BLaER1 treated with 17β-estradiol and CSF1 and Interleukin-3, amounts not matched to agents 10 nM and 100 nM (cell line): ENCODE data around the gene DCLK1.

Experiments used
- H3K27ac ChIP-seq, 11 experiments: shearing (Covaris generic); formaldehyde crosslinking; 2 replicates each; pipeline ENCODE4 v1.8.1; 2022
- H3K27me3 ChIP-seq, 11 experiments: shearing (Covaris generic); formaldehyde crosslinking; 2 replicates each; pipeline ENCODE4 v1.8.1; 2022
- H3K36me3 ChIP-seq, 11 experiments: shearing (Covaris generic); formaldehyde crosslinking; 2 replicates each; pipeline ENCODE4 v1.8.1; 2022
- H3K4me1 ChIP-seq, 10 experiments: shearing (Covaris generic); formaldehyde crosslinking; 2 replicates each; pipeline ENCODE4 v1.8.1; 2022
- H3K4me2 ChIP-seq, 11 experiments: shearing (Covaris generic); formaldehyde crosslinking; 2 replicates each; pipeline ENCODE4 v1.8.1; 2022
- H3K4me3 ChIP-seq, 10 experiments: shearing (Covaris generic); formaldehyde crosslinking; 2 replicates each; pipeline ENCODE4 v1.8.1; 2022
- H3K9ac ChIP-seq, 11 experiments: shearing (Covaris generic); formaldehyde crosslinking; 2 replicates each; pipeline ENCODE4 v1.8.1; 2022
- H3K9me3 ChIP-seq, 11 experiments: shearing (Covaris generic); formaldehyde crosslinking; replicated peaks in 1 of 11; 2 replicates each; pipeline ENCODE4 v1.8.1; 2022
- H4K20me1 ChIP-seq, 11 experiments: shearing (Covaris generic); formaldehyde crosslinking; 2 replicates each; pipeline ENCODE4 v1.8.1; 2022
- Cebpa-rat ChIP-seq, 11 experiments: shearing (Covaris generic); IDR thresholded peaks; 2 replicates each; pipeline ENCODE4 v1.8.1; 2022

DCLK1 gene

DNA sequence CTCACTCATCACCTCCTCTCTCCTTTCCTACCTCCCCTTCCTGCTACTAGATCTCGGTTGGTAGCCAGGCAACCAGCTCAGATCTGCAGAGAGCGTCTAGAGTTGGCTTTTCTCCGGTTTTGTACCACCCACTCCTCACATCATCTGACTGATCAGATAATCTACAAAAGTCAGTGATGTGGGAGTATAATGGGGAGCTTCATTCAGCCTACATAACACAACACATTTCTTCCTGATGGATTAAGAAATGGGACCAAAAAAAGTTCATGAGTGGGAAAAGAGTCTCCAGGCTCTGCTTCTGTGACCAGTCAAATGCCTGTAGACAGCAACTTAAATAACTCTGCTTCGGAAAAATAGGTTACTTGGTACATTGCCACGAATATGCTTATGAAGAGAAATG is 279.8 kb downstream of the DCLK1 start:
- Histone ChIP-seq H3K4me3 (no peak overlapping the region), H3K27ac (no peak overlapping the region), H3K9me3 (no peaks in the 10 kb centered on the region), H3K4me2 (no peak overlapping the region), H3K36me3 (no peaks in the 10 kb centered on the region), H3K9ac (no peak overlapping the region), H3K27me3 (no peaks in the 10 kb centered on the region), H3K4me1 (no peaks in the 10 kb centered on the region), H4K20me1 (no peaks in the 10 kb centered on the region)
- no peak for TF ChIP-seq Cebpa-rat (IDR thresholded peaks at IDR 0.05)

DNA sequence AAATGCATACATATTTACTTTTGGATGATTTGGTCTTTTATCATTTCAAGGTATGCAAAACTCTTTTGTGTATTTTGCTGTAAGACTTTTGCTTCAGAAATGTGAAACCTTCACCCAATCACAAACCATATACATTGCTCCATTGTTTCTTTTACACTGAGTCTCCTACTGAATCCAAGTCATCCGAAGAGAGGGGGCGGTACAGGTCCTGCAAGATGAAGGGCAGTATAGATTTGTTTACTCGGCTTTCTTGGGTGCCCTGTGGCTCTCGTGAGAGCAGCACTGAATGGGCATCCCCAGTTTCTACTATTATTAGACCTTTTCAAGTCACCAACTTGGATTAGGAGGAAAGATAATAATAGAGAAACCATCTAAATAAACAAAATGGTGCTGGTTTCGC is 280.6 kb downstream of the DCLK1 start:
- H3K4me2 ChIP-seq, result no peak overlapping the region
- no peak for TF ChIP-seq Cebpa-rat (IDR thresholded peaks at IDR 0.05)

GRCh38 chr13:35849256-35849644 is 281.9 kb downstream of the DCLK1 start:
- Histone ChIP-seq H3K4me2 (no peak overlapping the region), H3K4me3 (no peak overlapping the region), H3K27me3 (no peaks in the 10 kb centered on the region), H3K36me3 (no peaks in the 10 kb centered on the region), H4K20me1 (no peaks in the 10 kb centered on the region), H3K27ac (no peak overlapping the region), H3K9ac (no peak overlapping the region), H3K9me3 (no peaks in the 10 kb centered on the region), H3K4me1 (no peaks in the 10 kb centered on the region)
- no peak for TF ChIP-seq Cebpa-rat (IDR thresholded peaks at IDR 0.05)

More for the DNA sequence above, 280.6 kb downstream of the DCLK1 start:
- no peaks in the 10 kb centered on the region for H3K4me1 ChIP-seq
- no peak overlapping the region for H3K27ac ChIP-seq
- no peak overlapping the region for H3K9ac ChIP-seq
- H3K4me3 ChIP-seq, result no peak overlapping the region
- H3K9me3 ChIP-seq, result no peaks in the 10 kb centered on the region
- no peaks in the 10 kb centered on the region for H3K27me3 ChIP-seq
- H3K36me3 ChIP-seq, result no peaks in the 10 kb centered on the region
- H4K20me1 ChIP-seq, result no peaks in the 10 kb centered on the region

- H3K4me1 ChIP-seq, result no peaks in the 10 kb centered on the region
- H3K27me3 ChIP-seq, result no peaks in the 10 kb centered on the region
- no peaks in the 10 kb centered on the region for H3K36me3 ChIP-seq
- no peaks in the 10 kb centered on the region for H3K9me3 ChIP-seq
- TF ChIP-seq Cebpa-rat (IDR thresholded peaks at IDR 0.05), result no peak
- no peak overlapping the region for H3K4me2 ChIP-seq
- no peaks in the 10 kb centered on the region for H4K20me1 ChIP-seq
- no peak overlapping the region for H3K4me3 ChIP-seq
- H3K9ac ChIP-seq, result no peak overlapping the region
- H3K27ac ChIP-seq, result no peak overlapping the region
Measured at GRCh38 chr13:35848336-35849255, 282.6 kb downstream of the DCLK1 start.

GRCh38 chr13:35843272-35843671 is 287.9 kb downstream of the DCLK1 start:
- H3K4me2 ChIP-seq, result no peak overlapping the region
- no peaks in the 10 kb centered on the region for H3K9me3 ChIP-seq
- H3K9ac ChIP-seq, result no peak overlapping the region
- H3K27ac ChIP-seq, result no peak overlapping the region
- H3K27me3 ChIP-seq, result no peaks in the 10 kb centered on the region
- no peaks in the 10 kb centered on the region for H3K36me3 ChIP-seq
- no peak overlapping the region for H3K4me3 ChIP-seq
- no peak for TF ChIP-seq Cebpa-rat (IDR thresholded peaks at IDR 0.05)
- H4K20me1 ChIP-seq, result no peaks in the 10 kb centered on the region
- H3K4me1 ChIP-seq, result peaks cover 0 to 2% (median 0%) of the 10 kb centered on the region in 10 experiments; a peak in 3 of 20 replicates

DNA sequence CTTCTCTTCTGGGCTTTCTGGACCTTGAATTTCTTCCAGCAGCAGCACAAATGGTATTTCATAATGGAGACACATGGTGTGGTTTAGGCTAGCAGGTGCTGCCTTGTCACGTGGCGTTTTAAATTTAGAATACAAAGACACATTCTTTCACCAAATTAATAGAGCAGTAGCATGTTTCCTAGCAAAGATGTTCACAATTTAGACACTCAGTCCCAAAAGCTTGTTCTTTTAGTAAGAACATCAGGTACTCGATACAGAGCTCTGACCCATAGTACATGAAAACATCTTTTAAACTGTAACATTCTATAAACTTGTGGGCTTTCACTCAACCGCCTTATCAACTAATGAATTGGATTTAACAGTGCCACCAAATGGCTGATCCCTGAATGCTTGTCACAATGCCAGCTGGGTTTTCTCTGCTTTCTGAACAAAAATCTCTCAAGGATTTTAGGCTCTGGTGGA is 290.1 kb downstream of the DCLK1 start:
- no peaks in the 10 kb centered on the region for H3K27me3 ChIP-seq
- H3K36me3 ChIP-seq, result no peaks in the 10 kb centered on the region
- H3K4me3 ChIP-seq, result no peak overlapping the region
- H3K4me1 ChIP-seq, result peaks cover 0 to 5% (median 0%) of the 10 kb centered on the region in 10 experiments; a peak in 3 of 20 replicates
- 0 out of 22 replicates have a peak overlapping the region, but pooled peaks of 1 of the 11 experiments have one; percentile 9 for H3K4me2 ChIP-seq
- H3K27ac ChIP-seq, result no peak overlapping the region
- TF ChIP-seq Cebpa-rat (IDR thresholded peaks at IDR 0.05), result no peak
- no peaks in the 10 kb centered on the region for H4K20me1 ChIP-seq
- no peaks in the 10 kb centered on the region for H3K9me3 ChIP-seq
- no peak overlapping the region for H3K9ac ChIP-seq

DNA sequence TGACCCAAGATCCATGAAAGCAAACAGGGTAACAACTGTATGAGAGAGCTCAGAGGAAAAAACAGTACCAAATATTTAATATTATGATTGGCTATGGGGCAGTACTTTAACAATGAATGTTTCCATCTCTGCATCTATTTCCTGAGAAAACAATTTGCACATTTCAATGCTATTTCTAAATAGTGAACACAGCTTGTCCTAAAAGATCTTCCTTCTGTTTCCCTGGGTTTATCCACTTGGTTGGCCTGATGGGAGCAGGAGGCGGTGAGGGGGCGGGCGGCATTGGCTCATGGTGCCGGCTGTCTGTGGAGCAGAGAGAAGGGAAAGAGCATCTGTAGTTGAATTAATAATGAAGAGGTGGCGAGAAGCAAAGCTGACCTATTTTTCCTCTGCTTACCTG is 291.4 kb downstream of the DCLK1 start:
- Histone ChIP-seq H3K9ac (no peak overlapping the region), H3K4me2 (no peak overlapping the region), H3K4me3 (no peak overlapping the region), H3K36me3 (no peaks in the 10 kb centered on the region), H3K9me3 (no peaks in the 10 kb centered on the region), H3K27ac (no peak overlapping the region), H4K20me1 (no peaks in the 10 kb centered on the region), H3K4me1 (peaks cover 0 to 5% (median 0%) of the 10 kb centered on the region in 10 experiments; a peak in 3 of 20 replicates), H3K27me3 (no peaks in the 10 kb centered on the region)
- no peak for TF ChIP-seq Cebpa-rat (IDR thresholded peaks at IDR 0.05)

DNA sequence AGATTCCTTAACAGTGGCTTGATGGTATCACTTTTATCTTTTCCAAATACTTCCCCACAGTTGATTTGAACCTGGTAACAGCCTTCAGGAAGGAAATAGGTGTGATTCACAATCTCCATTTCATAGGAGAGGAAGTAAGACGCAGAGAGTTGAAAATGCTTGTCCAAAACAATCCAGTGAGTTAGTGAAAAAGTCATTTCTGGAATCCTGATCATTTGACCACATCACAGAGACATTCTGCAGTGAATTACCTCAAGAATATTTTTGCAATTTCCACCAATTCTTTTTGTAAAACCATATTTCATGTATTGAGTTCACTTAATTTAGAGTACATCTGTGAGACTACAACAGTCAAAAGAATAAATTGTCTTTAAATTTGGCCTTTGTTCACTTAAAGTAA is 292.8 kb downstream of the DCLK1 start:
- H3K27me3 ChIP-seq, result no peaks in the 10 kb centered on the region
- no peaks in the 10 kb centered on the region for H3K9me3 ChIP-seq
- H3K9ac ChIP-seq, result no peak overlapping the region
- peak overlapping the region in 2 of 11 experiments; percentile 12 to 28; a peak in 1 of 22 replicates for H3K4me2 ChIP-seq
- TF ChIP-seq Cebpa-rat (IDR thresholded peaks at IDR 0.05), result no peak
- H3K27ac ChIP-seq, result no peak overlapping the region
- no peaks in the 10 kb centered on the region for H3K36me3 ChIP-seq
- no peaks in the 10 kb centered on the region for H4K20me1 ChIP-seq
- H3K4me1 ChIP-seq, result peaks cover 0 to 5% (median 0%) of the 10 kb centered on the region in 10 experiments; a peak in 3 of 20 replicates
- H3K4me3 ChIP-seq, result no peak overlapping the region

- no peaks in the 10 kb centered on the region for H4K20me1 ChIP-seq
- no peaks in the 10 kb centered on the region for H3K36me3 ChIP-seq
- no peaks in the 10 kb centered on the region for H3K27me3 ChIP-seq
- H3K4me3 ChIP-seq, result no peak overlapping the region
- H3K9ac ChIP-seq, result no peak overlapping the region
- H3K9me3 ChIP-seq, result no peaks in the 10 kb centered on the region
- no peak overlapping the region for H3K4me2 ChIP-seq
- no peak overlapping the region for H3K27ac ChIP-seq
- no peak for TF ChIP-seq Cebpa-rat (IDR thresholded peaks at IDR 0.05)
- peaks cover 0 to 5% (median 0%) of the 10 kb centered on the region in 10 experiments; a peak in 3 of 20 replicates for H3K4me1 ChIP-seq
Measured at GRCh38 chr13:35836446-35836845, 294.7 kb downstream of the DCLK1 start.

- Histone ChIP-seq H3K4me2 (no peak overlapping the region), H3K9me3 (no peaks in the 10 kb centered on the region), H3K4me3 (no peak overlapping the region), H4K20me1 (no peaks in the 10 kb centered on the region), H3K27ac (no peak overlapping the region), H3K36me3 (no peaks in the 10 kb centered on the region), H3K4me1 (peaks cover 0 to 5% (median 0%) of the 10 kb centered on the region in 10 experiments; a peak in 3 of 20 replicates), H3K9ac (no peak overlapping the region), H3K27me3 (no peaks in the 10 kb centered on the region)
- TF ChIP-seq Cebpa-rat (IDR thresholded peaks at IDR 0.05), result no peak
Measured at GRCh38 chr13:35835989-35836388, 295.2 kb downstream of the DCLK1 start.
